HFF-Myc (cell line): ENCODE measurements around the gene HNRNPUL1.

Experiments
- DNase-seq: peaks from one replicate; pipeline ENCODE4 v3.0.0-alpha.2; 2011; ENCODE audit warnings: low read depth; ENCODE audit errors: extremely low read depth
- H3K4me3 ChIP-seq: replicated peaks from 2 replicates; pipeline ENCODE4 v1.5.1; 2011; ENCODE audit warnings: low read depth, mild to moderate bottlenecking, control low read depth, low read length
- CTCF ChIP-seq: IDR thresholded peaks from 2 replicates; pipeline ENCODE4 v1.5.1; 2012; ENCODE audit warnings: mild to moderate bottlenecking, low read depth, low read length, control low read depth; ENCODE audit errors: missing control alignments

HNRNPUL1 gene

GRCh38 chr19:41319500-41320184 lies 55.5 kb downstream of the HNRNPUL1 start:
- no peak for TF ChIP-seq CTCF
- no peak for DNase-seq
- no peak overlapping the region for H3K4me3 ChIP-seq

GRCh38 chr19:41320185-41320518 lies 56.0 kb downstream of the HNRNPUL1 start:
- DNase-seq, result no peak
- no peak for TF ChIP-seq CTCF
- H3K4me3 ChIP-seq, result no peak overlapping the region

- no peak for TF ChIP-seq CTCF
- no peak overlapping the region for H3K4me3 ChIP-seq
- DNase-seq, result no peak
Measured at GRCh38 chr19:41320568-41320967, 56.4 kb downstream of the HNRNPUL1 start.

- TF ChIP-seq CTCF, result no peak
- no peak overlapping the region for H3K4me3 ChIP-seq
- DNase-seq, result no peak
Measured at GRCh38 chr19:41321204-41321599, 57.0 kb downstream of the HNRNPUL1 start.

GRCh38 chr19:41321600-41322270 lies 57.6 kb downstream of the HNRNPUL1 start:
- no peak overlapping the region for H3K4me3 ChIP-seq
- no peak for DNase-seq
- peak; percentile 79 for TF ChIP-seq CTCF

- DNase-seq, result no peak
- H3K4me3 ChIP-seq, result no peak overlapping the region
- no peak for TF ChIP-seq CTCF
Measured at GRCh38 chr19:41322451-41322850, 58.3 kb downstream of the HNRNPUL1 start.
